Measurements from ENCODE around the gene MCF2L2.

- TF ChIP-seq POLR2AphosphoS5 (IDR thresholded peaks at IDR 0.05; ENCODE audit: borderline replicate concordance, low read depth, low read length) (no peak), EZH2 (IDR thresholded peaks at IDR 0.05) (no peak)
These were observed 6.1 kb upstream of the MCF2L2 start for GRCh38 chr3:183434503-183434902.

All from SK-N-MC (cell line).